GM19455 (cell line): ENCODE data around the gene GRID1.
"Not testable (repeated sequence)": the region's sequence is repeated elsewhere in the genome, so short reads cannot be mapped to it uniquely, and the experiment has no call there.

Experiments used
- ATAC-seq: cut with Tn5 transposase; IDR thresholded peaks from one replicate; pipeline ENCODE4 v1.9.1; 2021; ENCODE audit not compliant: unreplicated experiment

GRID1 gene

DNA sequence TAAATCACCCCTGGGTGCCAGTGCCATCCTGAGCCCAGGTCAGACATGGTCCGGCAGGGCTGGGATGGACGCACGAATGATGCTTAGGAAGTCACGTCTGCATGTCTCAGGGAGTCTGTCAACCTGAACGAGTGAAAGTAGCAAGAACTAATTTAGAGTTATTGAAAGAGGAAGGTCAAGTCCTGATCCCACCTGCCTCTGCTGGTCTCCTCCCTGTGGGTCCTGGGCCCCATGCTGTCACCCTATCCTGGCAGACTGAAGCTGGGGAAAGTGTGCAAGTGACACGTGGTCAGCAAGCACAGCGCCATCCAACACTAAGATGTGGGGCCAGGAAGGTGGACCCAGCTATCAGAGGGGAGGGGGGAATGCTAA lies 26.1 kb upstream of the GRID1 start:
- peak; percentile 43 for ATAC-seq

DNA sequence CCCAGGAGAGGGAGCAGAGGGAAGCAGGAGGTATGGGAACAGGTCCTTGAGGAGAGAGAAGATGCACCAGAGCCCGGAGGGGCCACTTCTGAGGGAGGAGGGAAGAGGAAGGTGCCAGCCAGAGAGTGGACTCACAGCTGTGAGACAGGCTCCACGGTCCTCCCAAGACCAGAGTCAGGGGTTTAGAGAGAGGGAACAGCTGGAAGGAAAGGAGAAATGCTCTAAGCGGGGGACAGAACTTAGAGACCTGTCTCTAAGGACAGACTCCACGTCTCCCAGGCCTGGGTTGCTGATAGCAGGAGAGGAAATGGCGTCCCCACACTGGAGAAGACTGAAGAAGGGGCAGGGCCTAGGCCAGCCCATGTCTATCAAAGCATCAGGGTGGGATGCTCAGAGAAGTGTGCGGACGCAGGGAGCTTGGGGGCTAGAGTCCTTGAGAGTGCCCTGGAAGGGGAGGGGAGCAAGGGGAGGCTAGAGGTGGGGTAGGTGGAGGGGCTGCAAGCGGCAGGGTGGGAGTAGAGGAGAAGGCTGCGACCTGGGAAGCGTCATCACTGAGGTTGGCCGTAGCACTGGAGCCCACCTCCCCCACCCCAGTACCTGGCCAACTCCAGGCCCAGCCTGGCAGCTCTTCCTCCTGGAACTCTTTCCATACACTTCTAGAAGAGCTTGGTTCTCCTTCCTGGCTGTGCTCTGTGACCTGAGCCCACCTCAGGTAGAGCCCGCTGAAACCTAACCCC lies 25.6 kb upstream of the GRID1 start:
- ATAC-seq: peak; percentile 19

DNA sequence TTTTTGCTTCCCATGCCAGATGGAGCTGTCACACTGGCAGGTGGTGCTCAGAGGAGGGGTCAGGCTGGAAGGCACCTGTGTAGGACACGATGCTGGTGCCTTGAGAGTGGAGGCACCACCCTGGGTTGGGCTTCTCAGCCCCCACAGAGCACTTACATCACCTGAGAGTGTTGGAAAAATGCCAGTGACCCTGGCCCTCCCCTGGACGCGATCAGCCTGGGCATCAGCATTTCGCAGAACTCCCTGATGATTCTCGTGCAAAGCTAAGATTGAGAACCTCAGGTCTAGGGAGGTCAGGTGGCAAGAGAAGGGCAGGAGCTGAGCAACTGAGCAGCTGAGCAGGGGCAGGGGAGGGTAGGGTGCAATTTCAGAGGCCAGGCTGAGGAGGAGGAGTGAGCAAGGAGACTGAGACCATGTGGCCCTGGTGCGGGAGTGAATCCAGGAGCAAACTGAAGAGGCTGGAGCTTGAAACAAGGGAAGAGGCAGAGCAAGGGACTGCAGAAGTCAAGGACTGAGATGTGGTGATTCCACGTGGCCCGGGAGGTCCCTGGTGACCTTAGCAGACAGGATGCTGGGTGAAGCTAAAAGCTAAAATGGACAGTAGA lies 24.7 kb upstream of the GRID1 start:
- ATAC-seq: no peak

DNA sequence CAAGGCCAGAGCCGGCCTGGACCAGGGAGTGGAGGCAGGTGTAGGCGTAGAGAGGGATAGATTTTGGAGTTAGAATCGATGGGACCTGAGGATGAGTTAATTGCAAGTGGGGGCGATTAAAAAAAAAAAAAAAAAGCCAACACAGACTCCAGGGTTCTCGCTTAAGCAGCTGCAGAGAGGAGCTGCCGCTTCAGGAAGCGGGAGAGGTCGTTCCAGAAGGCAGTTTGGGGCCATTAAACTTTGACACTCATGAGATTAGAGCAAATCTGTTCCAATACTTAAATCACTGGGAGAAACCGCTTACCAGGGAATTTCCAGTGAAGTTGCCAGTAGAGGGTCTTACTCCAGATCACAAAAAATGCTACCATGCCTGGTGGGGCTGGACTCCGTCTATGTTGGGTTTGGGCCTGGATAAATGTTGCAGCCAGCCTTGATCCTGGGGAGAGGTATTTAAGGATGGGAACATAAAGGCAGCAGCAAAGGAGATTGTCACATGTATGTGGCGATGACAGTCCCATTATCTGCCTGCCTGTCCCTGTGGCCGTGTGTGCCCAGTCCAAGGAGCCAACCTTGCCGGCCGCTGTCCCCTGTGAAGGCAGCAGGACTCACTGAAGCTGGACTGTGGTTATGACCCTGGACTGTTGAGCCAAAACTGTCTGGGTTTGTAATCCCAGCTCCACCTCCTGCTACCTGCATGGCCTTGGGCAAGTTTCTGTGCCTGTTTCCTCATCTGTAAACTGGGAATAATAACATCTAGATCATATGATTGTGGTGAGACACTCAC lies 23.9 kb upstream of the GRID1 start:
- no peak for ATAC-seq

DNA sequence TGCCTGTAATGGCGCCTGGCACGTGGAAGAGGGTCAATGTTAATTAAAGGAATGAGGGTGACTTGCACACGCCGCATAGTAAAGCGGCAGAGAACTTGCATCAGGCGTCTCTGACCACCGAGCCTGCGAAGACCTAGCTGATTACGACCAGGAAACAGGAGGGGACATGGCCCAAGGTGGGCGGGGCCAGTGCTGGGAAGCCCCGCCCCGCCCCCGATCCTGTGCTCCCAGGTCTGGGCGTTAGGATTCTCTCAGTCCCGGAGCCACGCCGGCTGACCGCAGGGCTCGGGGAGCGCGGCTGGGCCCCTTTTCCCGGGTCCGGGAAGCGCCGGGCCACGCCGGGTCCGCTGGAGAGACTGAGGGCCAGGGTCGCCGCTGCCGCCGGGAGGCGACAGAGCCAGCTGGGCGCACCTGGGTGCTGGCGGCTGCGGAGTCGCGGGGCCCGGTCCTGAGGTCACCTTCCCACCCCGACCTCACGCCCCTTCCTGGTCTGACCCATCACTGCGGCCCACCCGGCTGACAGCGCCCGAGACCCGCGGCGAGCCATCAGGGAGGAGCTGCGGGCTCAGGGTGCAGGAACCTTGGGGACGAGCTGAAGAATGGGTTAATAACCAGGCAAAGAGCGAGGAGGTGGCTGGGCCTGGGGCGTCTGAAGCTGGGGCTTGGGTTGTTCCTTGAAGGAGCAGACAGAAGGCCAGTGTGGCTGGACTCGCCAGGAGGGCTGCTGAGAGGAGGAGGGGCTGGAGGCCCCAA lies 23.0 kb upstream of the GRID1 start:
- peak; percentile 48 for ATAC-seq

GRCh38 chr10:86389109-86389440 lies 22.5 kb upstream of the GRID1 start:
- ATAC-seq: not testable (repeated sequence)

DNA sequence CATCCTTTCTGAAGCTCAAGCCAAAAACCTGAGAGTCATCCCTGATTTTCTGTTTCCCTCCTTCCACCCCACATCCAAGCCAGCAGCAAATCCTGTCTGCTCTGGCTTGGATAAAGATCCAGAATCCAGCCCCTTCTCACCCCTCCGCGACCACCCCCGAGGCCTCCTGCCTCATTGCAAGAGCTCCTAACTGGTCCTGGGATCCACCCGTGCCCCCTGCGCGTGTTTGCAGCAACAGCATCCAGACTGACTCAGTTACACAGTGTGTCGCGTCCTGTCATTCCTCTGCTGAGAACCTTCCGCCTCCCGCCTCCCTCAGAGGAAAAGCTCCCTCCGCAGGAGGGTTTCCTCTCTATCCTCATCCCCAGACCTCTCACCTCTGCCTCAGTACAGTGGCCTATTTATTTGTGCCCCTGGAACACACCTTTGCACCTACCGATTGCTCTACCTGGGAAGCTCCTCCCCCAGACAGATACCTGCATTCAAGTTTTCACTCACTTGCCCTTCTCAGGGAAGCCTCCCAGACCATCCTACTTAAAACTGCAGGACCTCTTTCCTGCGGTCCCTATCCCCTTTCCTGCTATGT lies 21.6 kb upstream of the GRID1 start:
- no peak for ATAC-seq

- no peak for ATAC-seq
Observed at GRCh38 chr10:86387178-86387794, 20.7 kb upstream of the GRID1 start.

DNA sequence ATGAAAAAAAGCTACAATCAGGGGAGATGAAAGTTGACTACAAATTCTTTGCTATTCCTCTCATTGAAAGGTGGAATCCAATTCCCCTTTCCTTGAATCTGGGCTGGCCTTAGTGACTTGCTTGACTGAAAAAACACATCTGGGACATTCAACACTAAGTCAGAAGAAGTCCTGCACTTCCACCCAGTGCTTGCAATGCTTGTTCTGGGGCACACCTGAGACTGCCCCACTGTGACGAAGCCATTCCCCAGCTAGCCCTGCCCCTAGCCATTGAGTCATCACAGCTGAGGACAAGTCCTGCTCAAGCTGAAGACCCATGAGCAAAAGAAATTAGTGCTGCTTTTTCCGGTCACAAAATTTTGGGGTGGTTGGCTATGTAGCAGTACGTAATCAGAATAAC lies 19.2 kb upstream of the GRID1 start:
- no peak for ATAC-seq

- no peak for ATAC-seq
Observed at GRCh38 chr10:86377797-86378146, 11.2 kb upstream of the GRID1 start.

DNA sequence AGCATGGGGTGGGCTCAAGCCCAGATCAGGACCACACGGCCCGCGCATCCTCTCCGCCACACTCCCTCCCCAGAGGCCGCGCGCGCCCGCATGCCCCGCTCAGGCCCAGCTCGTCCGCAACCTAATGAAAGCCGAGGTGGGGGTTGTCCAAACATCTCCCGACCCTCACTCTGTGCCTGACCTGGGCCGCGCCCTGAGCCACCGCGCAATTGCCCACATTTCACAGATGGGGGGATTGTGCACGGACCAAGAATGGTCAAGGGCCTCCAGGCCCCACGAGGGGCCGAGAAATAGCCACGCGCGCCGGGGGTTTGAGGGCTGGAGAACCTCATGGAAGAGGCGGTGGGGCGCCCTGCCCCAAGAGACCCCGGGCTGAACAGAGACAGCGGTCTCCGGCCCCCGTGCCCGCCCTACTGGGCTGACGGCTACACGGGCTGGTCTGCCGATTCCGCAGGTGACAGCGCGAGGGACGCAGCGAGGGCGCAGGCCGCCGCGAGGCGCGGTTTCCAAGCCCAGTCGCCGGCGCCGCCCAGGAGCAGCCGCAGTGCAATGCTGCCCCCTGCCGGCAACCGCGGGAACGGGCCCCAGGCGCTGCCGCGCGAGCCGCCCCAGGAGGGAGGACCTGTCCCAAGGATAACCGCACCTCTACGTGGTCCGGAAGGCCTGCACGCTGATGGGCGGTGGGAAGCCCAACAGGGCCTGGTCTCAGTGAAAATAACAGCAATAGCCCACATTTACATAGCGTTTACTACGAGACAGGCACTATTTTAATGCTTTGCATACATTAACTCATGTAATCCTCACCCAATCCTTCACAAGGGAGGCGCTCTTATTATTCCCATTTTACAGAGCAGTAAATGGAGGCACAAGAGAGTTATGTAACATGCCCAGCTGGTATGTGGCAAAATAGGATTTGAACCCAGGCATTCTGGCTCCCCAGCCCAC lies 10.5 kb upstream of the GRID1 start:
- peak; percentile 96 for ATAC-seq

- no peak for ATAC-seq
Observed at GRCh38 chr10:86376403-86376802, 9.8 kb upstream of the GRID1 start.

- ATAC-seq: no peak
Observed at GRCh38 chr10:86375204-86375603, 8.6 kb upstream of the GRID1 start.

DNA sequence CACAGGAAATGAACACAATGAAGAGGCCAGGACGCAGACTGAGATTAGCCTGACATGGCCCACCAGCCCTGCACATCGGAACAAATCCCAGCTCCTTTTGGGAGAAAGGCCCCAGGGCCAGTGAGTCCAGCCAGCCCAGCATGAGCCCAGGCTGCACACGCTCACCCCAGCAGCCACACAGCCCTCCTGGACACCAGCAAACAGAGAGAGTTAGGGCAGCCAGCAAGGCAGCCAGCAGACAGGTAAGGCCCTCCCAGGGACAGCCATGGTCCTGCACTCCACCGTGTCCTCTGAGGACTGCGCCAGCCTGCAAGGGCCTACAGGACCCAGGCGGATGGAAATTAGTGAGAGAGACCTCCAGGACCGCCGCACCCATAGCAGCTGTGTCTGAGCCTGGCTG lies 8.1 kb upstream of the GRID1 start:
- no peak for ATAC-seq

DNA sequence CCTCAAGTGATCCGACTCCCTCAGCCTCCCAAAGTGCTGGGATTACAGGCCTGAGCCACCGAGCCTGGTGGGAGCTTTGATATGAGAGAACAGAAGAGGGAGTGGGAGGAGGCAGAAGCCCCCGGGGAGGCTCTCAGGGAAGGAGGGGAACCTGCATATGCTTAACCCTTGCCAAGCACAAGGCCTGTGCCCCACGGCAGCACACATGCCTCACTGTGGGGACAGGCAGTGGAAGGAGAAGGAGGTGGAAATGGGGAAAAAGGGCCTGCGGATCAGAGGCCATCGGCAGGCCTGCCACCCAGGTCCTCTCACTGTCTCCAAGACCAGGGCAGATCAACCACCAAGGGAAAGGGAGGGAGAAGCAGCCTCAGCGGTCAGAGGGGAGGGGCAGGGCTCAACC lies 7.2 kb upstream of the GRID1 start:
- no peak for ATAC-seq

- no peak for ATAC-seq
Observed at GRCh38 chr10:86373251-86373650, 6.7 kb upstream of the GRID1 start.

DNA sequence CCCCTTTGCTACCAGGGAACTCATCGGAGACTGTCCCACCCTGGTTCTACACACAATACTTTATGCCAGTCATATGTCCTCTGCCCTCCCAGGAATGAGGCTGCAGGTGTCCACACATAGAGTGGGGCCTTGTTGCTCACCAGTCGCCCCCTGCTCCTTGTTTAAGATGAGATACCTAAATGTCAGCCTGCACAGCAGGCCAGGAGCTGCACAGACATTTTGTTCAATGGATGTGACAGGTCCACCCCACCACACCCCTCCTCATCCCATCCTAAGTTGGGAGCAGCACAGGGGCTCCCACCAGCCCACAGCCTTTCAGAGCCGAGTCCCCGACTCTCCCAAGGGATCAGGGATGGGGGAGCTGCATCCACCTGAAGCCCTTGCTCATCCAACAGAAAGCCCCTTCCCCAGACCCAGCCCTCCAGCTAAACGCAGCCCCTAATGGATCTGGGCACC lies 6.2 kb upstream of the GRID1 start:
- no peak for ATAC-seq

- ATAC-seq: no peak
Observed at GRCh38 chr10:86372119-86372783, 5.7 kb upstream of the GRID1 start.

DNA sequence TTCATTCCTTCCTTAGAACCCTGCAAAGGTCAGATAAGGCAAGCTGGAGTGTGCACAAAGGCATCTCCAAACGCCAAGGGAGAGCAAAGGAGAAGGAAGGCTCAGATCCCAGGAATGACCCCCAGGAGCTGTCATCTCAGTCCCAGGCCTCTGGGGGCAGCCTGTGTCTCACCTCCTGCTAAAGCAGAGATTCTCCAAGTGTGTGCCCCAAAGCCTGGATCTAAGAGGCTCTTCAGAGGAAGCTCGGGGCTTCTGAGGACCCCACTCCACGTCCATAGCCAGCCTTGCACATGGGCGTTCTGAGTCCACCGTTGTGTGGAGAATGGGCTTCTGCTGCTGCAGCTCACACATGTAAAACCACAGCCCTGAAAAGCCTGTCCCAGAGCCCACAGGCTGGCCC lies 5.1 kb upstream of the GRID1 start:
- no peak for ATAC-seq
